GM21367 (cell line): Measurements from ENCODE around the gene LCAT.
A peak's percentile ranks its signal among the peaks of the same experiment; 100 is the strongest.
"Not testable (repeated sequence)": the region's sequence is repeated elsewhere in the genome, so short reads cannot be mapped to it uniquely, and the experiment has no call there.

ENCODE experiments used
- ATAC-seq: cut with Tn5 transposase; IDR thresholded peaks from one replicate; pipeline ENCODE4 v1.9.1; 2021; ENCODE audit not compliant: unreplicated experiment

Gene LCAT

GRCh38 chr16:67950335-67950843 is 6.5 kb upstream of the LCAT start:
- ATAC-seq: no peak

GRCh38 chr16:67949645-67950044 is 5.7 kb upstream of the LCAT start:
- no peak for ATAC-seq

DNA sequence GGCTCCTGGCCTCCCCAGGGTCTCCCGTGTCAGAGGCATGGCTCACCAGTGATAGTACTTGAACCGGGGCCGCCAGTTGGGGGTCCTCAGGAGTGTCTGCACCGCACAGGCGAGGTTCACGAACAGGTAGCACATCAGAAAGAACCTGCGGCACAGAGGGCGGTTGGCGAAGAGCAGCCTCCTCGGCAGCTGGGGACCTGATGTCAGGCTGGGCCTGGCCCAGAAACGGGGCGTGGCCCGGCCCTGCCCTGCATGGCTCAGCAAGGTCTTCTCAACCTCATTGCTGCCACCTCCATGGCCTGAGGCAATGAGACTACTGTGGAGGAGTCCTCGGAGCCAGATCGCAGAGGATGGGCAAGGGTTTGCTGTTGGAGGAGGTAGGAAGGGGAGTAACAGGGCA is 4.1 kb upstream of the LCAT start:
- no peak for ATAC-seq

GRCh38 chr16:67946966-67947558 is 3.1 kb upstream of the LCAT start:
- ATAC-seq: no peak

GRCh38 chr16:67946128-67946569 is 2.2 kb upstream of the LCAT start:
- no peak for ATAC-seq

DNA sequence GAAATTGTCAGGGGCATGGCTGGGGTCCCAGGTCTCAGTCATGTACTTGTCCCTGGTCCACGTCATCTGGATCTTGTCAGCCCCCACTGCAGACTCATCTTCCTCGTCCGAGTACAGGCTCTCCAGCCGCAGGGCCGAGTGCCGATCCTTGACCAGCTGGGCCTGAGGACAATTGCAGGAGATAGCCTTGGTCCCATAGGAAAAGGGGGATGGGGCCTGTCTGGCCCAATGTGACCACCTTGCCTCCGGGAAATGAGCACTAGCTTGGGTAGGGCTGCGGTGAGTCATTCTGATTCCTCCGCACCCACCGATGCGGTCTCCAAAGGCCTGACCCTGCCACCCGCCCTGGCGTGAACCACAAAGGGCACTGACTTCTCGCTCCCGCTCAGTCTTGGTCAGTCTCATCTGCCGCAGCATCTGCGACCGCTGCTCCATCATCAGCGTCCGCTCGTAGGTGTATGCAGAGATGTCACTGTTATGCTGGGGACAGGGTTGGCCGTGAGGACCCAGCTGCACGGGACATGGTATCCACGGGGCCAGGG is 1.5 kb upstream of the LCAT start:
- no peak for ATAC-seq

DNA sequence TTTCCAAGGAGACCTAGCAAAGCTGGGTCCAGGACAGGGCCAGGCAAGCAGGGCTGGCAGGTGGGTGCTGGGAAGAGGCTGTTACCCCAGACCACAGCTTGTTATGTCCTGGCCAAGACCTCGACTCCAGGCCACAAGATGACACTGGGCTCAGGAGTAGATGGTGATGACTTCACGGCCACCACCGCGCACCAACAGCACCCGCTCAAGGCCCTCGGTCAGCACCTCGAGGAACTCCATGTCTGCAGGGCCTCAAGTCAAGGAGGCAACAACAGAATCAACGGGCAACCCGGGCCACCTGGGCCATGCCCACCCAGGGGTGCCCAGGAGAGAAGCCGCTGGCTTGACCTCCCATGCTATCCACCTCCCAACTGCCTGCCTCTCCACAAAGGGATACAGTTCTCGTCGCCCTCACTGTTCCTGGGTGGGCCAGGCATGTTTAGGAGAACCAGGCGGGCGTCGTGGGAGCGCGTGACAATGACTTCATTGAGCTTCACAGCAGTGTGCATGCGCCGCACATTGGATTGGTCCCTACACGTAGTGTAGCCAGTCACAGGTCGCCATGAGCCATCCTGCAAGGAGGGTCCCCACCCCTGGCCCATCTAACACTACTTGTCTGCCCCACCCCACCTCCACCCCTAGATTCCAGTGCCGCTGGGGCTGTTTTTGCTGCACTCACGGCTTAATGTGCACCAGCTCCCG is 921 bp upstream of the LCAT start:
- ATAC-seq: no peak

GRCh38 chr16:67943256-67943618 is 683 bp downstream of the LCAT start:
- ATAC-seq: no peak

- no peak for ATAC-seq
These were observed 1.2 kb downstream of the LCAT start for GRCh38 chr16:67942510-67943255.

- no peak for ATAC-seq
These were observed 1.8 kb downstream of the LCAT start for GRCh38 chr16:67942200-67942509.

DNA sequence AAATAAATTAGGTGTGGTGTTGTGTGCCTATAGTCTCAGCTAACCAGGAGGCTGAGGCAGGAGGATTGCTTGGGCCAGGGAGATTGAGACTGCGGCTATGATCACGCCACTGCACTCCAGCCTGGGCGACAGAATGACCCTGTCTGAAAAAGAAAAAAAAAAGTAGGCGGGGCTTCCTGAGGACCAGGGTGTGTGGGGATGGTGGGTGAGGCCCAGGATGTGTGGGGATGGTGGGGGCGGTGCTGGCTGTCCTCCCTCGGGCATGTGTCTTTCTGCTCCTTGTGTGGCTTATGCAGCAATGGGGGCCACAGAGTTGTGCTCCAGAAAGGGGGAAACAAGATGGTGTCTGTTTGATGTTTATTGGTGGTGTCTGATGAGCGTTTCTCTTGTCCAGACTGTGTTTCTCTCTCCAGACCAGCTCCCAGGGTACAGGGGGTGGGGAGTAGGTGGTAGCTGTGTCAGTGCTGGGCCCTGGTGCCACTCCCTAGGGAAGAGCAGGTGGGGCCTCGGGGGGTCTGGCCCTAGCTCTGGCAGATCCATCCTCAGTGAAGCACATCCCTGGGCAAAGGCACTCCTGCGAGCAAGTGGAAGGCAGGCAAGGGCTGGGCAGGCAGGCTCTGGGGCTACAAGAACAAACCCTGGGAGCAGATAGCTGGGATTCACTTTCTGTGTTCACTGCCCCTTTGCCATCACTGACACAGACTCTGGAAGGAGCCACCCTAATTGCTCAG is 2.3 kb downstream of the LCAT start:
- no peak for ATAC-seq

DNA sequence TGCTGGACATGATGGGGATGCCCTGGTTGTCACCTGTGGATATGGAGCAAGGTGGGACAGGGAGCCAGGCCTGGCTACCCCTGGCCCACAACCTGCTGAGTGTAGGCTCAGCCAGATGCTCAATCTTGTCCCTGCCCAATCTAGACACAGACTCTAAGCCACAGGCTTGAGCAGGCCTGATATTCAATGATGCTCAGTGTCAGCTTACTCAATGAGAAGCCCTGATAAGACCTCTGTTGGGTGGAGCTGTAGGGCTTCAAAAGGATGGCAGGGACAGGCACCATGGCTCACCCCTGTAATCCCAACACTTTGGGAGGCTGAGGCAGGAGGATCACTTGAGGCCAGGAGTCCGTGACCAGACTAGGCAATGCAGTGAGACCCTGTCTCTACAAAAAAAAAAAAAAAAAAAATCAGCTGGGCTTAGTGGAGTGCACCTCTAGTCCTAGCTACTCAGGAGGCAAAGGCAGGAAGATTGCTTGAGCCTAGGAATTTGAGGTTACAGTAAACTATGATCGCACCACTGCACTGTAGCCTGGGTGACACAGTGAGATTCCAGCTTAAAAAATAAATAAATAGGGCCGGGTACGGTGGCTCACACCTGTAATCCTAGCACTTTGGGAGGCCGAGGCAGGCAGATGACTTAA is 3.4 kb downstream of the LCAT start:
- no peak for ATAC-seq

DNA sequence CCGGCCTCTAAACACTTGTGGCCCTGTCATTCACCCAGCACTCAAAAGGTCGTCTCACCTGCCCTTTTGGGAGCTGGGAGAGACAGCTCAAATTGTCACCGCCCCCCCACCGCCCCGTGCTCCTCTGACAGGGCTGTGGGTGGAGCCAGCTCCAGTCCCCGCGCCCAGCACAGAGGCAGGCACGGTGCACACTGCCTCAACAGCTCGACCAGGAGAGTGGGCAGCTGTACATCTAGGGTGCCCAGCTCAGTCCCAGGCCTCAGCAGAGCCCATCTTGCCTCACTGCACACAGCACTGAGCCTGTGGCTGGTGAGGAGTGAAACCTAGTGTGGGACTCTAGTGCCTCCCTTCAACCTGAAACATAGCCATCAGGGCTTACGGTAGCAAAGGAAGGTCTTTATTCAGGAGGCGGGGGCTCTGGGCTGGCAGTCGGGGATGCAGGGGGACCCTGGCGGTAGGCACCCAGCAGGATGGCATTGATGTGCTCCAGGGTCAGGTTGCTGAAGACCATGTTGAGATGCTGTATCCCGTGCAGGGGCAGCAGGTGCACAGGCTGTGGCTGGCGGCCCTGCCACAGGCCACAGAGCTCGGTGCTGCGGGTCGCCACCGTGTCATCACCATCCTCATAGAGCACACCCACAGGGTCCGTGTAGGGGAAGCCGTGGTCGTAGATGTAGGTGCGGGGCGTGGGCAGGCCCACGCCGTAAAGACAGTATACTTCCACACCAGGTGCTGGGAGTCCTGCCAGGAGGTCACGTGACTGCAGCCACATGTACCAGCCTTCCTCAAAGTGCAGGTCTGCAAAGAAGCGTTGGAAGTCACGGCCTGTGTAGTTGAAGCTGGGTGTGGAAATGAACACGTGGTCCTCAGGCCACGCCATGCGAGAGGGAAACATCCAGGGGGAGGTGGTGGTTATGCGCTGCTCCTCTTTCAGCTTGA is 4.1 kb downstream of the LCAT start:
- ATAC-seq: no peak

GRCh38 chr16:67937713-67938112 is 6.2 kb downstream of the LCAT start:
- not testable (repeated sequence) for ATAC-seq

DNA sequence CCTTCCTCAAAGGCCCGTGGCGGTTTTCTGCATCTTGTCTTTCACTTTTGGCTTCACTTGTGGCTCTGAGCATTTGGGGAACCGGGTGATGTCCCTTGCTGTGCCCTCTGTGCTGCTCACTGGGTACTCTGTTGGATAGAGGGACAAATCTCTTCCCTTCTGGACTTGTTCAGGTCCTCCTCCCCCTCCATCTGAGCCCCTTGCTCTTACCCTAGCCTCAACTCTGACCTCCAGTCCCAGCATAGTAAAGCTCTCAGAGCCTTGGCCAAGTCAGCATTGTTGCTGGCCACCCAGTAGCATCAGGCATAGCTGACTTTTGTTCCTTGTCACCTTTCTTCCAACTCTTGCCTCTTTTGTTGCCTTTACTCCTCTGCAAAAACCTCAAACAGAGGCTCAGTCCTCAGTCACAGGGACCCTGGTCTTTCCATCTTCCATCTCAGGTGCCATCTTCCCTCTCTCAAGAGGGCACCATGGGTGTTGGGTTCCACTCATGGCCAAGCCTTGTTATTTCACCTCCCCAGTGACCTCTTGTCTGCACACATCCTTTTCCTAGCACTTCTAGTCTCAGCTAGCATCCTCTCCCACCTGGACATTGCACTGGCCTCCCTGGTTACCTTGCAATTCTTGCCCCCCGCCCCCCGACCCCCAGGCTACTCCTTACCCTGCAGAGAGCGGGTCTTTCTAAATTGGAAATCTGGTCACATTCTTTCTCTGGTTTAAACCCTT is 6.9 kb downstream of the LCAT start:
- peak; percentile 37 for ATAC-seq

DNA sequence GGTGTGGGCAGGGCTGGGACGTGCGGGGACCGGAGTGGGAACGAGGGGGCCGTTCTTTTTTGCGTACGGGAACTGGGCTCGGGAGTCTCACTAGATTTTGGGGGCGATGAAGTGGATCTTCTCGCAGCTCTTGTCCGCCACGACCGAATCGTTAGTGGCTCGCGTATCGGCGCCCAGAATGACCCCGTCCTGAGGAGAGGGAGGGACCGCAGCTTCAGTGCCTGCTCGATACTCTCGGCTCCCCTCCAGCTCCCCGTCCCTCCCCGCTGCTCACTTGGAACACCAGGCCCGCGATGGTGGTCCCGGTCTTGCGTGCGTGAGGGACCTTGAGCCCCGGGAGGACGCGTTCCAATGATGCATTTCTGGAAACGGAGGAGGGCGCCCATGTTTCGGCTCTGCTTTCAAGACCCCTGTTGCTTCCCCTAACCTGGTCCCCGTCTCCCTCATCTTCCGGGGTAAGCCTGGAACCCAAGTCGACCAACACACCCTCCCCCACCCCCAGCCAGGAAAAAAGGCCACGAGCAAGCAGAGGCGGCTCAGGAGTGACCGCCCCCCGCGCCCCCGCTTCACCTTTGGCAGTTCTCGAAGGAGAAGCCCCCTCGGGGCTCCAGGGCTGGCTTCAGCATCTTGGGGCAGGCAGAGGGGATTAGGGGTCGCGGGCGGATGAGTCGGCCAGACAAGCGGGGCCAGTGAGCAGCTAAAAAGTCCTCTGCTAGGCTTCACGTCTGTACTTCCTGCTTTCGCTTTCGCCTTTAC is 7.6 kb downstream of the LCAT start, which contains the start of gene PSMB10:
Gene PSMB10 (minus strand): TSS at position 727 of the 756 bp plus-strand sequence. CDS start 101 bp downstream, at position 626.
- peak; percentile 4 for ATAC-seq

- ATAC-seq: peak; percentile 81
These were observed 8.4 kb downstream of the LCAT start for GRCh38 chr16:67935402-67936123.

GRCh38 chr16:67935101-67935401 is 8.9 kb downstream of the LCAT start:
- ATAC-seq: no peak
